Measurements from ENCODE around the gene MFSD6.

MFSD6 gene

GRCh38 chr2:190534310-190535120 is 126.4 kb downstream of the MFSD6 start, which contains the start of gene NEMP2 (continued):
- TF ChIP-seq ZNF561 (tag by site-specific recombination; IDR thresholded peaks at IDR 0.05; ENCODE audit: borderline replicate concordance) (peak; percentile 64; the same call in 1 of the 2 replicates), ZBTB8A (tag by site-specific recombination; IDR thresholded peaks at IDR 0.05) (peak; percentile 76), ZNF335 (tag by site-specific recombination; conservative IDR thresholded peaks at IDR 0.05) (no peak; the same call in 1 of the 2 replicates), ZNF521 (tag by site-specific recombination; IDR thresholded peaks at IDR 0.05) (no peak), WT1 (tag by site-specific recombination; IDR thresholded peaks at IDR 0.05) (no peak), REST (tag by site-specific recombination; IDR thresholded peaks at IDR 0.05) (no peak), ZNF248 (tag by site-specific recombination; IDR thresholded peaks at IDR 0.05) (no peak), ZNF560 (tag by site-specific recombination; IDR thresholded peaks at IDR 0.05; ENCODE audit: borderline replicate concordance) (no peak), ZNF19 (tag by site-specific recombination; IDR thresholded peaks at IDR 0.05; ENCODE audit: low read depth) (no peak), MYNN (tag by site-specific recombination; IDR thresholded peaks at IDR 0.05; ENCODE audit: borderline replicate concordance) (no peak), ZNF16 (tag by site-specific recombination; IDR thresholded peaks at IDR 0.05; ENCODE audit: low read depth) (no peak), ZNF639 (tag by site-specific recombination; IDR thresholded peaks at IDR 0.05) (no peak), ZNF624 (tag by site-specific recombination; IDR thresholded peaks at IDR 0.05) (no peak), ZNF785 (tag by site-specific recombination; IDR thresholded peaks at IDR 0.05) (no peak), ZBTB11 (tag by site-specific recombination; conservative IDR thresholded peaks at IDR 0.05; ENCODE audit: low read depth) (peak; percentile 82), ZNF664 (tag by site-specific recombination; IDR thresholded peaks at IDR 0.05) (no peak), HIC1 (tag by site-specific recombination; IDR thresholded peaks at IDR 0.05) (peak; percentile 74; the same call in 1 of the 2 replicates), ZSCAN16 (tag by site-specific recombination; IDR thresholded peaks at IDR 0.05) (no peak), KLF8 (tag by site-specific recombination; IDR thresholded peaks at IDR 0.05) (peak; percentile 65; the same call in 1 of the 2 replicates), ZNF623 (tag by site-specific recombination; IDR thresholded peaks at IDR 0.05) (no peak; the same call in 1 of the 2 replicates), RBAK (tag by site-specific recombination; IDR thresholded peaks at IDR 0.05) (no peak), YY2 (tag by site-specific recombination; IDR thresholded peaks at IDR 0.05) (no peak), PATZ1 (tag by site-specific recombination; IDR thresholded peaks at IDR 0.05) (peak; percentile 93), ZBTB20 (tag by site-specific recombination; IDR thresholded peaks at IDR 0.05) (peak; percentile 66; the same call in 1 of the 2 replicates), ZNF398 (tag by site-specific recombination; IDR thresholded peaks at IDR 0.05) (peak; percentile 74)
